Activated T-cell treated with anti-CD3 and anti-CD28 coated beads, Interleukin-2, amount 50 U/mL, for 1 hour (primary cell): Measurements from ENCODE around the gene SHC3.

ENCODE experiments used
- DNase-seq: peaks from one replicate; pipeline ENCODE4 v3.0.0-alpha.2; 2020

Gene SHC3

DNA sequence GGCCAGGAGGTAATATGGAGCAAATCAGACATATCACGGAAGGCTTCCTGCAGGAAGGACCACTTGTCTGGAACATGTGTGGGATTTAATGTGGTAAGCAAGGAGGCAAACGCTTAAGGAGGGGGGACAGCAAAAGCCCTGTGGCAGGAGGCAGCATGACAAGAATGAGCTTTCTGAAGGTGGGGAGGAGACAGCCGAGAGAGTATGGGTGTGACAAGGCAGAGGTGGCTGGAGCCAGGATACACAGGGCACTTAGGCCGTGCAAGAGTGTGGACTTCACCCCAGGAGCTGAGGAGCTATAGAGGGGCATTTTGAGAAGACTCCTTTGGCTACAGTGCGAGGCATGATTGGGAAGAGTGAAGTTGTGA is 201.7 kb downstream of the SHC3 start:
- DNase-seq: no peak

DNA sequence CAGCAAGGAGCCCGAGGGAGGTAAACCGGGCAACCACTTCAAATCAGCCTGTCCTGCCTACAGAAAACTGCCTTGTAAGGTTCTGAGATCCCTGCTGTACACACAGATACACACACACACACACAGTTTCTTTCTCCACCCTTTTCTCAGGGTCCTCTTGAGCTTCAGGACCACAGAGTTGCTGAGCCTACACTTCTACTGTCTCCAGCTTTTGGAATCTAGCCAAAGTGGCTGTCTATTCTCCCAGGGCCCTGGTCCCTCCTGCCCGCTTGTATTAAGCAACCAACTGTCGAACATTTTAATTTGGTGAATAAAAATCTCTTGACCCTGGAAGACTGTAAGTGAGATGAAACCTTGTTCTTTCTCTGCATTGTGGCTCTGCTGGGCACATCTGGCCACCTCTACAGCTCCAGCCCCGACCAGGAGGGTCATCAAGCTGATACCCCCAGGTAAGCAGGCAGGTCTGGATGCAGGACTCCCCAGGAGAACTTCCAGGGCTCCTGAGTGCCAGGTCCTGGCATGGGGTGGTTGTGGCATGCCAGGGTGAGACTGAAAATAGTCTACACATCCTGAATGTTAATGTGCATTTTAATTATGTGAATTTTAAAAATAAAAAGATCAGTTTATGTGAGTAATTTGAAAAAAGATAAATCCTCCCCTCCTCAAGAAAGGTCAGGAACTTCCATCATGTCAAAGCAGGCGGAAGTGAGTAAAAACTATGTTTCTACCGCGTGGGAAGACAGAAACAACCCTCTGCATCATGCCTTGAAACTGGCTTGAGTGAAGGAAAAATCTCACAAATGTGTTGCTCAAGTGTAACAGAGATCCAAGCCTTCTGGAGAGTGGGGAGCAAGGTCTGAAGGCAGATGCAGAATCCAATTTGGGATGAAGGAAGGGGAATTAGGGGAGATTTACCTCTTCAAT is 202.4 kb downstream of the SHC3 start:
- DNase-seq: no peak

DNA sequence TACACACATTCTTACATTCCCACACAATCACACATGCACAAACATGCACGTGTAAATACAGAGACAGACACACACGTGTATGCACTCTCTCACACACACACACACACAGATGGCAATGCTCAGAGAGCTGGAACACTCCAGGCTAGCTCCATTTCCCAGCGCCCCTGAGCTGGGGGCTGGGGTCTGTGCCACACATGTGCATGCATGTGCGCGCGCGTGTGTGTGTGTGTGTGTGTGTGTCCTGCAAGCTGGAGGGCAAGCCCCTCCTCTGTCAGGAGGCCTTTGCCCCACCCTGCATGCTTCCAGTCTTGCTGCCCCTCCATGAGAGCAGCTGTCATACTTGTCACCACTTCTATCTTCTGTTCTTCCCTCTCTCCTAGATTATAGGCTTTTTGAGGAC is 204.0 kb downstream of the SHC3 start:
- DNase-seq: no peak

DNA sequence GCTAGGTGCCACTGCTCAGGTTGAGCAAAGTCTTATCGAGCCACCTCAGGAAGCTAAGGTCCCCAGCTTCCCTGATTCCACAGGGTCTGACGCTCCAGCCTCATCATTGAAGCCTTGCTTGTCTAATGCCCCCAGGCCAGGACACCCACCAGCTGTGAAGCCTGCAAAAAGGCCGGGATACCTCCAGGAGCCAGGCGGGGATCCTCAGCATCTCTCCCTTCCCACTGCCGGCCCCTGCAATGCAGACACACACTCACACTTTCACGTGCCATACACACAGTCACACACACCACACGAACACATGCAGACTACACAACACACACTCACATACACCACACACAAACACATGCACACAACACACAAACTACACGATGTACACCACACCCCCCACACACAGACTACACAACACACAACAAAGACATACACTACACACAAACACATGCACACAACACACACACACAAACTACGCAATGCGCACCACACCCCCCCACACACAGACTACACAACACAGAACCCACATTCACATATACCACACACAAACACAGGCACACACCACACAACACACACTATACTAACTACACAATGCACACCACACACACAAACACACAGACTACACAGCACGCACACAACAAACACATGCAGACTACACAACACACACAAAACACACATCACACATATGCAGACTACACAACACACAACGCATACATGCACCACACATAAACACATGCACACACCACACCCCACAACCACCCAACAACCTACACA is 205.2 kb downstream of the SHC3 start:
- DNase-seq: no peak

DNA sequence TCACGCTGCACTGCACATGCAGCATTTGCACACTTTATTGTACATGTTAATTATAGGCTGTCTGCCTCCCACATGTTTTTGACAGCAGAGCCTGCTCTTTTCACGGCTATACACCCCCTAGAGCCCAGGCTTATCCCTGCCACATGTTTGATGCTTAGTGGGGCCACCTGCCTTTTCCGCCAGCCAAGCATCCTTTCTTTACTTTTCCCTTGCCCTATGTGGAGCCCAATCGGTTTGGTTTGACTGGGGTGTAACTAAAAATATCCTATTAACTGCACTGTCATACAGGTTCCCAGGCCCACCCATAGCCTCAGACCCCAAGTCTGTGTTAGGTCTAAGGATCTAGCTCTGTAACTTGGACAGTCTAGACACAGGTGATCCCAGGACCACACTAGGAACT is 206.2 kb downstream of the SHC3 start:
- no peak for DNase-seq

DNA sequence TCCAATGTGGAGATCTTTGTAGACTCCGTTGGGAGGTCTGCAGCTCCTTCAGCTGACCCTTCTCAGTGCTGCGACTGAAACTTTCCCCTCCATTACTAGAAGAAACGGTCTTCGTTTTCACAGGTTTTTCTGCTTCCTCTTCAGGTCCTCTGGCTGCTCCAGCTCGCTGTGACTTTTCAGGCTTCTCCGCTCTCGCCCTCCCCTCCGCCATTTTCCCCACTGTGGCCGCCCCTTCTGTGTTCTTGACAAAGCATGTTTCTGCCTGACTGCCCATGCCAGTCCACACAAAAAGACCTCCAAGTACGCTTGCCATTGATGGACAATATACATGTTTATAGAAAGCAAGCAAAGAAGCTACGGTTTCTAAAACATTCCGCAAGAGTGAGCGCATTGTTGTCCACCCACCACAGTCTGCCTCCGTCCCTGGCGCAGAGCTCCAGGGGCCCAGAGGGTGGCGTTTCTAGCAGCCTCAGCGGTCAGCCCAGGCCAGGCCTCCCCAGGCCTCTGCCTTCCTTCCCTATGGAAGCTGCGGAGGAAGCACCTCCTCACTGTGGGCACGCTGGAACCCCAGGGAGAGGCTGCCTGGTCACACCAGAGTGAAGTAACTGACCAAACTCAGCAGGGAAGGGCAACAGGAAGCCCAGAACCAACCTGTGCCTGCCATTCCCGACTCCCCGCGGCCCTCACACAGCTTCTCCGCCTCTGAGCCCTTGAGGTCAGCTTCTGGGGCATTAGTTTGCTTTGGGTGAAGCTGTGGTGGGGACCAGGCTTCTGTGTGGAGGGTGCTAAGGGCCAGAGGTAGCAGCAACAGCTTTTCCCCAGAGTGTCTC is 207.3 kb downstream of the SHC3 start:
- DNase-seq: no peak

DNA sequence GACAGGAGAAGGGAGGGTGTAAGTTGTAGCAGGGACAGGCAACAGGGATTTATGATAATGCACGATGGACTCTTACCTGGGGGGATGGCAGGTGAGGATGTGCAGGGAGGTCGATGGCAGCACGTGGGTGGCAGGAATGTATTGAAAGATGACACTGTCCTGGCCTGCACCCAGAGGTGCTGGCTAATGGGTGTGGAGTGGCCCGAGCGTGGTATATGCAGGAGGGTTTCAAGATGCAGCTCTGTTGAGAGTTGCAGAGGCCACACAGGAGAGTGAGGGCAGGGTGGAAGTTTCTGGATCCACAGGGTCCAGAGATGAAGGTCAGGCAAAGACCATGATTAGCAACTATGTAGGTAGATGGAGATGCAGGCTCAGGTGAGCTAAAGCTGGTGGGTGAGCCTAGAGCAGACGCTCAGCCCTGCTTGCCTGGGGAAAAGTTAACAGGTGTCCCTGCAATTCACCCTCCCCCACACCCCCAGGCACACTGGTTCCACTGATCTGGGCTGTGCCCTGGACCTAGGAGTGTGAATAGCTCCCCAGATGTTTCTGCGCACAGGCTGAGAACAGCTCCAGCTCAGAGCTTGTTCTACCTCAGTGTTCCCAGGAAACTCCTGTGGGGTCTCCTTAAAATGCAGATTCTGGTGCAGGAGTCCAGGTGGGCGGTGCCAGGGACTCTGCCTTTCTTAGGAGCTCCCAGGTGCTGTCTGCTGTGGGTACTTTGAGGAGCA is 208.8 kb downstream of the SHC3 start:
- DNase-seq: no peak

DNA sequence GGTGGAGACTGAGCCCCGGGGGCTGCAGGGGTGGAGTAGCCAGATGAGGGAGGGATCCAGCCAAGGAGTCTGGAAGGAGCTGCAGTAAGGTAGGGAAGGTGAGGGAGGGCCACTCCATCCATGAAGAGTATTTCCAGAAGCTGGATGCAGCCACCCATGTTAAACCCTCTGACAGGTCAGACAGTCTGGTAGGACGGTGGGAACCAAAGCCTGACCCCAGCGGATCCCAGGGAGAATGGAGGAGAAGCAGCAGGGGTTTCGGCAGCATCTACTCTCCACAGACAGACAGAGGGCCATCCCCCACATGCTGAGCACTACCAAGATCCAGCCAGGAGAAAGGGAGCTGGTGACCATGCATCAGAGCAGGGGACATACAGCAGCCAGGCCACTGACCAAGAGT is 209.8 kb downstream of the SHC3 start:
- DNase-seq: no peak

DNA sequence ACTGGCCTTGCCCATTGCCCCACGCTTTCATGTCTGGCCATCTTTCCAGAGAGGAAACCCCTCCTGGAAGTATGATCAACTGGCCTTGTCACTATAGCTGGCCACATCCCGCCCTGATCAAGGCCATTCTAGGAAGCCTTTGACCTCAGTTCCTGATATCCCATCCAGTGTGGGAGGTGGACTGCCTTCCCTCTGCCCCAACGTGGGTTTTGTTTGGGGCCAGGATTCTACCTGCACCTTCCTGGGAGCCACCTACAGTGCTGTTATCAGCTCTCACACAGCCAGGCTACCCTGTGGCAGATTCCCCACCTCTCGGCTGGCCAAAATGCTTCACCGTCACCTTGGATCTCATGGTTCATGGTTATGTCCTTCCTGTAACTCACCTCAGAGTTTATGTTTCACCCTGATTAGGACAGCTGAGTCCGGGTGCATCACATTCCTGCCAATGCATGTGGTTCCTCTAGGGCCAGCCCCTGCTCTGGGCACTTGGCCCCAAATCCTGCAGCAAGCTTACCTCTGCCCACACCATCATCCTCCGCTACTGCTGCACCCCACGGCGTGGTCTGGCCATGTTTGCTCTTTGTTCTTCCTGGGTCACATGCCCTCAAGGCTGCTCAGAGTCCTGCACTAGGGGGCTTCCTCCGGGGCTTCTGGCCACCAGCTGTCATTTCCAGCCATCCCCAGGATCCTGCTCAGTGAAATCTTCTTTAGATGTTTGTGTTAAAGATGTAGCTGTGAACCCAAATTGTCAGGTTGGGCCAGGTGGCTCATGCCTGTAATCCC is 211.5 kb downstream of the SHC3 start:
- no peak for DNase-seq

DNA sequence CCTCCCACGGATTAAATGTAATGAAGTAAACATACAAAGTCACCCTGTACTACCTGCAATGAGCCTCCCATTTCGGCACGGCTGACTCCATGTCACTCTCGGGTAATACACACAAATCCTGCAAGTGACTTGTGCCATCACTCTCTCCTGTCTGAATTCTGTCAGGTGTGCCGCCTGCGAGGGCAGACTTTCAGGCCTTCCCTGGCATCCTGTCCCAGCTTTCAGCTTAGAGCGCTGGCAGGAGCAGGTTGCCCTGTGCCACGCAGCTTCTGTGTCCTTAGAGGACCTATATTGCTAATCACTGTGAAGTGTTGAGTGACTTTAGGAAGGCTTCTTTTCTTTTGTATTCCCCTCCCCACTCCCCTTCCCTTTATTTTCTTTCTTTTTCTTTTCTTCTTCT is 213.1 kb downstream of the SHC3 start:
- DNase-seq: no peak

DNA sequence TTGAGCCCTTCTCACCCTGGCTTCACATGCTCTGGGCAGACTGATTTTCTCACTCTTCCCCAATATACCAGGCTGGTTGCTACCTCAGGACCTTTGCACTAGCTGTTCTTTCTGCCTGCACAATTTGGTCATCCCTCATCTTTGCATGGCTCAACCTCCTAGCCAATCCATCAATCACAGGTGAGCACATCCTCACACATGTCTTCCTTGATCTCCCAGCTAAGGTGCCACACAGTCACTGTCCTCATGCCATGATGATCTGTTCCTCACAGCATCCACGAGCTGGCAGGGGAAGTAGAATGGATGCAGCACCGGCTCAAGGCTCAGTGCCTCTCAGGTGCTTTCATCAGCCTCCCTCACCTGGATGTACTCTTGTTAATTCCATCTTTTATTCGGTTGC is 218.0 kb downstream of the SHC3 start:
- DNase-seq: no peak

DNA sequence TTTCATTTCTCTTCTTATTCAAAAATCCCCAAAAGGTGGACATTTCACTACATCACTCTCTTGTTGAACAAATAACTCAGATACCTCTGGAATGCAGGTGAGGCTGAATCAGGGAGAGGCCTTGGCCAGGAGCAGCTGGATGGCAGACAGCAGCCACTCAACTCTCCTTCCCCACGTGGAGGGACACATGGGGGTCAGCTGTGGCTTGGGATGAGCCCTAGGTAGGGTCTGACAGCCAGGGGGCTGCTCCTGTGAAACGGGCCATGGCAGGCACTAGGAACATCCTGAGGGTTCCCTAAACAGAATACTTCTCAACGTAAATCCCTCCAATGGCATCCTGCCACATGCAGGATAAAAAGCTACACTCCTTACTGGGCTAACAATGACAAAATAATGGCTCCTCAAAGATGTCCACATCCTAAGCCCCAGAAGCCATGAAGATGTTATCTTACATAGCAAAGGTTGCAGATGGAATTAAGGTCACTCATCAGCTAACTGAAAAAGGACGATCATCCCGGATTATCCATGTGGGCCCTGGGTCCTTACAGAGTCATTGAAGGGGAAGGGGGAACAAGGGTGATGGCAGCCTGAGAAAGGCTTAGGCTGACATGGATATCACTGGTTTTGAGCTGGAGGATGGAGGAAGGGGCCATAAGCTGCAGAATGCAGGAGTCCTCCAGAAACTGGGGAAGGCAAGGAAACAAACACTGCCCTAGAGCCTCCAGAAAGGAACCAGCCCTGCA is 218.7 kb downstream of the SHC3 start:
- no peak for DNase-seq

DNA sequence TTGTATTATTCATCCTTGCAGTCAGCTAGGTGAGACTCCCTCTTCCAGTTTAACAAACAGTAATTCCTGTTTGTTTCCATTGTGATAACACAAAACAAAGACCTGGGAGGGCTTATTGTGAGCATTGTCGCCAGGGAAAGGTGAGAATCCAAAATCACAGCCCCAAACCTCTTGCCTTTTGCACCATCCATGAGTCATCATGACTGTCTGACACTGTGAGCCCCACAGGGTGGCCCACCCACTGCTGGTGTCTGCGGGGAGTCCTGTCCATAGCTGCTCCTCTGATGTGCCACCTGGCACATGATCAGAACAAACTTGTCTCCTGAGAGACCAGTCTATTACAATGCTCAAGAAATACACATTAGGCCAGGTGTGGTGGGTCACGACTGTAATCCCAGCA is 221.1 kb downstream of the SHC3 start:
- DNase-seq: no peak
